Suprapubic skin (tissue), 3 donors: Measurements from ENCODE around the gene MAP2K3.

ENCODE experiments used
- POLR2AphosphoS5 ChIP-seq, 3 donors: sonication (generic); formaldehyde crosslinking; IDR thresholded peaks; one replicate each; pipeline ENCODE4 v1.6.1; 2017; ENCODE audit warnings: antibody characterized with exemption in 3 of 3
- TF ChIP-seq, protein P1 (sequence below), 2 donors: fragments of 200-600 bp in 1 of 2; fragments of 450-650 bp in 1 of 2; sonication (generic) in 1 of 2; IDR thresholded peaks; one replicate each; pipeline ENCODE4 v1.5.1; 2016 to 2019; ENCODE audit warnings: antibody characterized with exemption in 2 of 2, mild to moderate bottlenecking in 1 of 2, moderate library complexity in 1 of 2

DNA sequence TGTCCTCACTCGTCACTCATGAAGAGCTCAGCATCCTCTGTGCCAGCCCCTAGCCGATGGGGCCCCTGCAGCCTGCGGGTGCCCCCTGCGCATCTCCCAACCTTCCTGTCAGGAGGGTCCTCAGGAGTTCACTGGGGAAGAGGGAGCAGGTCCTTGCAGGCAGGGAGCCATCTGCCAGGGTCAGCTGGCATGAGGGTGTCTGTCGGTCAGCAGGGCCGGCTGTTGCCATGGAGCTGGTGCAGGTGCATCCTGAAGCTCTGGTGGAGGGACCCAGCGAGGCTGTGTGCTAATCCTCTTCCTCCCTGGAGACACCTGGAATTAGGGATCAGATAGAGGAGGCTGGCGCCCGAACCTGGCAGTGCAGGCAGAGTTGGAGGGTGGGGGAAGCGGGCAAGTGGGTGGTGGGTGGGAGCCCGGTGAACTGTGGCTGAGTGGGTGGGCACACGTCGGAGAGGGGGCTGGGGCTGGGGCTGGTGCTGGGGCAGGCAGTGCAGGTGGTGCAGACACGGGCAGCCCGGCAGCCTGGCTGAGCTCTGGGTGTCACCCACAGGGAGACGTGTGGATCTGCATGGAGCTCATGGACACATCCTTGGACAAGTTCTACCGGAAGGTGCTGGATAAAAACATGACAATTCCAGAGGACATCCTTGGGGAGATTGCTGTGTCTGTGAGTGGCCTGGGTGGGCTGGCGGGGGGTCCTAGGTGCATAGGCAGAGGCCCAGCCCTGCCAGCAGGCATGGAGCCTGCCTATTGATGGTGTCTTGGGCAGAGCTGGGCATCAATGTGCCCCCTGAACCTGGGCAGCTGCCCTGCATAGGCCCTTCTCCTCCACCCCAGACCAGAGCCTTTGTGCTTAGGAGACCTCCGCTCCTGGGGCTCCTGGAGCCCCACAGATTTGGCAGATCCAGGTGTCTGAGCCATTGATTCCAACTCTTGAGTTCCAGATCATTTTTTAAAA is 17.4 kb downstream of the MAP2K3 start:
- TF ChIP-seq, protein P1, sequence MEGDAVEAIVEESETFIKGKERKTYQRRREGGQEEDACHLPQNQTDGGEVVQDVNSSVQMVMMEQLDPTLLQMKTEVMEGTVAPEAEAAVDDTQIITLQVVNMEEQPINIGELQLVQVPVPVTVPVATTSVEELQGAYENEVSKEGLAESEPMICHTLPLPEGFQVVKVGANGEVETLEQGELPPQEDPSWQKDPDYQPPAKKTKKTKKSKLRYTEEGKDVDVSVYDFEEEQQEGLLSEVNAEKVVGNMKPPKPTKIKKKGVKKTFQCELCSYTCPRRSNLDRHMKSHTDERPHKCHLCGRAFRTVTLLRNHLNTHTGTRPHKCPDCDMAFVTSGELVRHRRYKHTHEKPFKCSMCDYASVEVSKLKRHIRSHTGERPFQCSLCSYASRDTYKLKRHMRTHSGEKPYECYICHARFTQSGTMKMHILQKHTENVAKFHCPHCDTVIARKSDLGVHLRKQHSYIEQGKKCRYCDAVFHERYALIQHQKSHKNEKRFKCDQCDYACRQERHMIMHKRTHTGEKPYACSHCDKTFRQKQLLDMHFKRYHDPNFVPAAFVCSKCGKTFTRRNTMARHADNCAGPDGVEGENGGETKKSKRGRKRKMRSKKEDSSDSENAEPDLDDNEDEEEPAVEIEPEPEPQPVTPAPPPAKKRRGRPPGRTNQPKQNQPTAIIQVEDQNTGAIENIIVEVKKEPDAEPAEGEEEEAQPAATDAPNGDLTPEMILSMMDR (IDR thresholded peaks at IDR 0.05) = no peak
- no peak for TF ChIP-seq POLR2AphosphoS5 (IDR thresholded peaks at IDR 0.05)
